SK-N-SH (cell line): ENCODE measurements around the gene LHPP.

Source experiments
- GABPA ChIP-seq: IDR thresholded peaks from 2 replicates; pipeline ENCODE4 v1.4.0; 2012; ENCODE audit warnings: low read depth, mild to moderate bottlenecking
- YY1 ChIP-seq: IDR thresholded peaks from 2 replicates; pipeline ENCODE4 v1.4.0; 2012; ENCODE audit warnings: low read depth, mild to moderate bottlenecking
- TF ChIP-seq, protein P1 (sequence below): fragments of 200-600 bp; sonication (generic); IDR thresholded peaks from 2 replicates; pipeline ENCODE4 v1.6.1; 2017; ENCODE audit warnings: antibody characterized with exemption, mild to moderate bottlenecking, moderate library complexity
- TF ChIP-seq, protein P2 (sequence below): IDR thresholded peaks from 2 replicates; pipeline ENCODE4 v1.6.1; 2012; ENCODE audit warnings: mild to moderate bottlenecking, low read depth, low read length, moderate library complexity
- TF ChIP-seq, protein P3 (sequence below): IDR thresholded peaks from 2 replicates; pipeline ENCODE4 v1.4.0; 2012; ENCODE audit warnings: low read depth
- TF ChIP-seq, protein P4 (sequence below): fragments of 150-350 bp; IDR thresholded peaks from 2 replicates; pipeline ENCODE4 v1.6.1; 2017; ENCODE audit warnings: antibody characterized with exemption, low read length, low read depth, borderline replicate concordance

DNA sequence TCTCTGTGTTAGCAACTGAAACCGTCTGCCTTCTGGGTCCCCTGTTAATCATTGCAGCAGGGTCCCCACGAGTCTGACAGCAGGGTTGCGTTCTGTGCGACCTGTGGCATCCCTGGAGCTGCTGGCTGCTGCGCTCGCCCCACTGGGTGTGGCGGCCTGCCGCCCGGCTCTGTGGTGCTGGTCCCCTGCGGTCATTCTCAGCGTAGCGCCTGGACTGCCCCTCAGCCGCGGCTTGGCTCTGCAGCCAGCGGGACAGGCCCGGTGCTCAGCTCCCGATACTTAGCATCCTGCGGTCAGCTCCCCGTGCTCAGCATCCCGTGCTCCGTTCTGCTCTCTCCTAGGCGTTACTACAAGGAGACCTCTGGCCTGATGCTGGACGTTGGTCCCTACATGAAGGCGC, 35.0 kb downstream of the LHPP start:
- TF ChIP-seq, protein P1, sequence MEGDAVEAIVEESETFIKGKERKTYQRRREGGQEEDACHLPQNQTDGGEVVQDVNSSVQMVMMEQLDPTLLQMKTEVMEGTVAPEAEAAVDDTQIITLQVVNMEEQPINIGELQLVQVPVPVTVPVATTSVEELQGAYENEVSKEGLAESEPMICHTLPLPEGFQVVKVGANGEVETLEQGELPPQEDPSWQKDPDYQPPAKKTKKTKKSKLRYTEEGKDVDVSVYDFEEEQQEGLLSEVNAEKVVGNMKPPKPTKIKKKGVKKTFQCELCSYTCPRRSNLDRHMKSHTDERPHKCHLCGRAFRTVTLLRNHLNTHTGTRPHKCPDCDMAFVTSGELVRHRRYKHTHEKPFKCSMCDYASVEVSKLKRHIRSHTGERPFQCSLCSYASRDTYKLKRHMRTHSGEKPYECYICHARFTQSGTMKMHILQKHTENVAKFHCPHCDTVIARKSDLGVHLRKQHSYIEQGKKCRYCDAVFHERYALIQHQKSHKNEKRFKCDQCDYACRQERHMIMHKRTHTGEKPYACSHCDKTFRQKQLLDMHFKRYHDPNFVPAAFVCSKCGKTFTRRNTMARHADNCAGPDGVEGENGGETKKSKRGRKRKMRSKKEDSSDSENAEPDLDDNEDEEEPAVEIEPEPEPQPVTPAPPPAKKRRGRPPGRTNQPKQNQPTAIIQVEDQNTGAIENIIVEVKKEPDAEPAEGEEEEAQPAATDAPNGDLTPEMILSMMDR, result no peak
- TF ChIP-seq YY1 (no peak), GABPA (no peak)
- TF ChIP-seq, protein P2, sequence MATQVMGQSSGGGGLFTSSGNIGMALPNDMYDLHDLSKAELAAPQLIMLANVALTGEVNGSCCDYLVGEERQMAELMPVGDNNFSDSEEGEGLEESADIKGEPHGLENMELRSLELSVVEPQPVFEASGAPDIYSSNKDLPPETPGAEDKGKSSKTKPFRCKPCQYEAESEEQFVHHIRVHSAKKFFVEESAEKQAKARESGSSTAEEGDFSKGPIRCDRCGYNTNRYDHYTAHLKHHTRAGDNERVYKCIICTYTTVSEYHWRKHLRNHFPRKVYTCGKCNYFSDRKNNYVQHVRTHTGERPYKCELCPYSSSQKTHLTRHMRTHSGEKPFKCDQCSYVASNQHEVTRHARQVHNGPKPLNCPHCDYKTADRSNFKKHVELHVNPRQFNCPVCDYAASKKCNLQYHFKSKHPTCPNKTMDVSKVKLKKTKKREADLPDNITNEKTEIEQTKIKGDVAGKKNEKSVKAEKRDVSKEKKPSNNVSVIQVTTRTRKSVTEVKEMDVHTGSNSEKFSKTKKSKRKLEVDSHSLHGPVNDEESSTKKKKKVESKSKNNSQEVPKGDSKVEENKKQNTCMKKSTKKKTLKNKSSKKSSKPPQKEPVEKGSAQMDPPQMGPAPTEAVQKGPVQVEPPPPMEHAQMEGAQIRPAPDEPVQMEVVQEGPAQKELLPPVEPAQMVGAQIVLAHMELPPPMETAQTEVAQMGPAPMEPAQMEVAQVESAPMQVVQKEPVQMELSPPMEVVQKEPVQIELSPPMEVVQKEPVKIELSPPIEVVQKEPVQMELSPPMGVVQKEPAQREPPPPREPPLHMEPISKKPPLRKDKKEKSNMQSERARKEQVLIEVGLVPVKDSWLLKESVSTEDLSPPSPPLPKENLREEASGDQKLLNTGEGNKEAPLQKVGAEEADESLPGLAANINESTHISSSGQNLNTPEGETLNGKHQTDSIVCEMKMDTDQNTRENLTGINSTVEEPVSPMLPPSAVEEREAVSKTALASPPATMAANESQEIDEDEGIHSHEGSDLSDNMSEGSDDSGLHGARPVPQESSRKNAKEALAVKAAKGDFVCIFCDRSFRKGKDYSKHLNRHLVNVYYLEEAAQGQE, result no peak
- TF ChIP-seq, protein P3, sequence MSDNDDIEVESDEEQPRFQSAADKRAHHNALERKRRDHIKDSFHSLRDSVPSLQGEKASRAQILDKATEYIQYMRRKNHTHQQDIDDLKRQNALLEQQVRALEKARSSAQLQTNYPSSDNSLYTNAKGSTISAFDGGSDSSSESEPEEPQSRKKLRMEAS, result no peak
- TF ChIP-seq, protein P4, sequence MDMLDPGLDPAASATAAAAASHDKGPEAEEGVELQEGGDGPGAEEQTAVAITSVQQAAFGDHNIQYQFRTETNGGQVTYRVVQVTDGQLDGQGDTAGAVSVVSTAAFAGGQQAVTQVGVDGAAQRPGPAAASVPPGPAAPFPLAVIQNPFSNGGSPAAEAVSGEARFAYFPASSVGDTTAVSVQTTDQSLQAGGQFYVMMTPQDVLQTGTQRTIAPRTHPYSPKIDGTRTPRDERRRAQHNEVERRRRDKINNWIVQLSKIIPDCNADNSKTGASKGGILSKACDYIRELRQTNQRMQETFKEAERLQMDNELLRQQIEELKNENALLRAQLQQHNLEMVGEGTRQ, result no peak
